Measurements from ENCODE around the gene PAGR1.

DNA sequence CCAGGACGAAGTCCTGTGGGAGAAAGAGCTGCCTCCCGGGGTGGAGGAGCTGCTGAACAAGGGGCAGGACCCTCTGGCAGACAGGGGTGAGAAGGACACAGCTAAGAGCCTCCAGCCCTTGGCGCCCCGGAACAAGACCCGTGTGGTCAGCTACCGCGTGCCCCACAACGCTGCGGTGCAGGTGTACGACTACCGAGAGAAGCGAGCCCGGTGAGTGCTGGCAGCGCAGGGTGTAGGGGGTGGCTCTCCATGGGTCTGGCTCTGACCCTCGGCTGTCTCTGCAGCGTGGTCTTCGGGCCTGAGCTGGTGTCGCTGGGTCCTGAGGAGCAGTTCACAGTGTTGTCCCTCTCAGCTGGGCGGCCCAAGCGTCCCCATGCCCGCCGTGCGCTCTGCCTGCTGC is 25.7 kb downstream of the PAGR1 start:
- TF ChIP-seq, protein P1, sequence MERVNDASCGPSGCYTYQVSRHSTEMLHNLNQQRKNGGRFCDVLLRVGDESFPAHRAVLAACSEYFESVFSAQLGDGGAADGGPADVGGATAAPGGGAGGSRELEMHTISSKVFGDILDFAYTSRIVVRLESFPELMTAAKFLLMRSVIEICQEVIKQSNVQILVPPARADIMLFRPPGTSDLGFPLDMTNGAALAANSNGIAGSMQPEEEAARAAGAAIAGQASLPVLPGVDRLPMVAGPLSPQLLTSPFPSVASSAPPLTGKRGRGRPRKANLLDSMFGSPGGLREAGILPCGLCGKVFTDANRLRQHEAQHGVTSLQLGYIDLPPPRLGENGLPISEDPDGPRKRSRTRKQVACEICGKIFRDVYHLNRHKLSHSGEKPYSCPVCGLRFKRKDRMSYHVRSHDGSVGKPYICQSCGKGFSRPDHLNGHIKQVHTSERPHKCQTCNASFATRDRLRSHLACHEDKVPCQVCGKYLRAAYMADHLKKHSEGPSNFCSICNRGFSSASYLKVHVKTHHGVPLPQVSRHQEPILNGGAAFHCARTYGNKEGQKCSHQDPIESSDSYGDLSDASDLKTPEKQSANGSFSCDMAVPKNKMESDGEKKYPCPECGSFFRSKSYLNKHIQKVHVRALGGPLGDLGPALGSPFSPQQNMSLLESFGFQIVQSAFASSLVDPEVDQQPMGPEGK (CRISPR knock-in tag; IDR thresholded peaks at IDR 0.05; ENCODE audit: borderline replicate concordance) = no peak
- TF ChIP-seq GLIS3 (CRISPR knock-in tag; IDR thresholded peaks at IDR 0.05) (no peak), ZFP3 (CRISPR knock-in tag; IDR thresholded peaks at IDR 0.05) (no peak), BACH2 (CRISPR knock-in tag; IDR thresholded peaks at IDR 0.05; ENCODE audit: borderline replicate concordance) (no peak), ZNF565 (CRISPR knock-in tag; conservative IDR thresholded peaks at IDR 0.05; ENCODE audit: low read depth) (no peak), ZC3H10 (CRISPR knock-in tag; IDR thresholded peaks at IDR 0.05) (no peak)
- TF ChIP-seq, protein P2, sequence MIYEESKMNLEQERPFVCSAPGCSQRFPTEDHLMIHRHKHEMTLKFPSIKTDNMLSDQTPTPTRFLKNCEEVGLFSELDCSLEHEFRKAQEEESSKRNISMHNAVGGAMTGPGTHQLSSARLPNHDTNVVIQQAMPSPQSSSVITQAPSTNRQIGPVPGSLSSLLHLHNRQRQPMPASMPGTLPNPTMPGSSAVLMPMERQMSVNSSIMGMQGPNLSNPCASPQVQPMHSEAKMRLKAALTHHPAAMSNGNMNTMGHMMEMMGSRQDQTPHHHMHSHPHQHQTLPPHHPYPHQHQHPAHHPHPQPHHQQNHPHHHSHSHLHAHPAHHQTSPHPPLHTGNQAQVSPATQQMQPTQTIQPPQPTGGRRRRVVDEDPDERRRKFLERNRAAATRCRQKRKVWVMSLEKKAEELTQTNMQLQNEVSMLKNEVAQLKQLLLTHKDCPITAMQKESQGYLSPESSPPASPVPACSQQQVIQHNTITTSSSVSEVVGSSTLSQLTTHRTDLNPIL (CRISPR knock-in tag; IDR thresholded peaks at IDR 0.05; ENCODE audit: low read depth) = no peak

Measured in SK-N-SH treated with all-trans-retinoic acid at 6 μM for 48 hours (cell line).